ENCODE results near the gene PER1. TPM values are rescaled to one million over a fixed set of nuclear protein-coding genes. Genes with fewer than 3 reads are reported as not detected.

The PER1 gene
- total and polyA plus RNA-seq, 2 of the 13 experiments (the other 11 are each of a cell fraction or from before 2014, with no cell fraction given): 2.6 to 3.6 TPM

- TF ChIP-seq, protein P1, sequence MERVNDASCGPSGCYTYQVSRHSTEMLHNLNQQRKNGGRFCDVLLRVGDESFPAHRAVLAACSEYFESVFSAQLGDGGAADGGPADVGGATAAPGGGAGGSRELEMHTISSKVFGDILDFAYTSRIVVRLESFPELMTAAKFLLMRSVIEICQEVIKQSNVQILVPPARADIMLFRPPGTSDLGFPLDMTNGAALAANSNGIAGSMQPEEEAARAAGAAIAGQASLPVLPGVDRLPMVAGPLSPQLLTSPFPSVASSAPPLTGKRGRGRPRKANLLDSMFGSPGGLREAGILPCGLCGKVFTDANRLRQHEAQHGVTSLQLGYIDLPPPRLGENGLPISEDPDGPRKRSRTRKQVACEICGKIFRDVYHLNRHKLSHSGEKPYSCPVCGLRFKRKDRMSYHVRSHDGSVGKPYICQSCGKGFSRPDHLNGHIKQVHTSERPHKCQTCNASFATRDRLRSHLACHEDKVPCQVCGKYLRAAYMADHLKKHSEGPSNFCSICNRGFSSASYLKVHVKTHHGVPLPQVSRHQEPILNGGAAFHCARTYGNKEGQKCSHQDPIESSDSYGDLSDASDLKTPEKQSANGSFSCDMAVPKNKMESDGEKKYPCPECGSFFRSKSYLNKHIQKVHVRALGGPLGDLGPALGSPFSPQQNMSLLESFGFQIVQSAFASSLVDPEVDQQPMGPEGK (CRISPR knock-in tag; IDR thresholded peaks at IDR 0.05): peak; percentile 8; the same call in 1 of the 2 replicates
- TF ChIP-seq GABPA (IDR thresholded peaks at IDR 0.05; ENCODE audit: low read depth, low read length) (no peak), GABPA (CRISPR knock-in tag; IDR thresholded peaks at IDR 0.05; ENCODE audit: low read depth) (0 out of 2 replicates have a peak, but pooled peaks have one; percentile 39), SALL1 (CRISPR knock-in tag; IDR thresholded peaks at IDR 0.05) (peak; percentile 18; the same call in 1 of the 2 replicates), CREB1 (IDR thresholded peaks at IDR 0.05) (peak; percentile 35; the same call in 1 of the 2 replicates), CREB1 (CRISPR knock-in tag; IDR thresholded peaks at IDR 0.05) (no peak; the same call in 1 of the 2 replicates), FUBP1 (CRISPR knock-in tag; IDR thresholded peaks at IDR 0.05; ENCODE audit: borderline replicate concordance) (no peak), ZNF430 (CRISPR knock-in tag; IDR thresholded peaks at IDR 0.05) (0 out of 2 replicates have a peak, but pooled peaks have one; percentile 64), GTF3A (CRISPR knock-in tag; conservative IDR thresholded peaks at IDR 0.05) (0 out of 2 replicates have a peak, but pooled peaks have one; percentile 8), NR2F2 (IDR thresholded peaks at IDR 0.05; ENCODE audit: borderline replicate concordance, low read depth) (peak; percentile 50; the same call in 1 of the 2 replicates), FOXO4 (CRISPR knock-in tag; conservative IDR thresholded peaks at IDR 0.05) (0 out of 2 replicates have a peak, but pooled peaks have one; percentile 48)
- TF ChIP-seq, protein P2, sequence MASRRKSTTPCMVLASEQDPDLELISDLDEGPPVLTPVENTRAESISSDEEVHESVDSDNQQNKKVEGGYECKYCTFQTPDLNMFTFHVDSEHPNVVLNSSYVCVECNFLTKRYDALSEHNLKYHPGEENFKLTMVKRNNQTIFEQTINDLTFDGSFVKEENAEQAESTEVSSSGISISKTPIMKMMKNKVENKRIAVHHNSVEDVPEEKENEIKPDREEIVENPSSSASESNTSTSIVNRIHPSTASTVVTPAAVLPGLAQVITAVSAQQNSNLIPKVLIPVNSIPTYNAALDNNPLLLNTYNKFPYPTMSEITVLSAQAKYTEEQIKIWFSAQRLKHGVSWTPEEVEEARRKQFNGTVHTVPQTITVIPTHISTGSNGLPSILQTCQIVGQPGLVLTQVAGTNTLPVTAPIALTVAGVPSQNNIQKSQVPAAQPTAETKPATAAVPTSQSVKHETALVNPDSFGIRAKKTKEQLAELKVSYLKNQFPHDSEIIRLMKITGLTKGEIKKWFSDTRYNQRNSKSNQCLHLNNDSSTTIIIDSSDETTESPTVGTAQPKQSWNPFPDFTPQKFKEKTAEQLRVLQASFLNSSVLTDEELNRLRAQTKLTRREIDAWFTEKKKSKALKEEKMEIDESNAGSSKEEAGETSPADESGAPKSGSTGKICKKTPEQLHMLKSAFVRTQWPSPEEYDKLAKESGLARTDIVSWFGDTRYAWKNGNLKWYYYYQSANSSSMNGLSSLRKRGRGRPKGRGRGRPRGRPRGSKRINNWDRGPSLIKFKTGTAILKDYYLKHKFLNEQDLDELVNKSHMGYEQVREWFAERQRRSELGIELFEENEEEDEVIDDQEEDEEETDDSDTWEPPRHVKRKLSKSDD (CRISPR knock-in tag; IDR thresholded peaks at IDR 0.05; ENCODE audit: low read depth): peak; percentile 56; the same call in 1 of the 2 replicates
- TF ChIP-seq, protein P3, sequence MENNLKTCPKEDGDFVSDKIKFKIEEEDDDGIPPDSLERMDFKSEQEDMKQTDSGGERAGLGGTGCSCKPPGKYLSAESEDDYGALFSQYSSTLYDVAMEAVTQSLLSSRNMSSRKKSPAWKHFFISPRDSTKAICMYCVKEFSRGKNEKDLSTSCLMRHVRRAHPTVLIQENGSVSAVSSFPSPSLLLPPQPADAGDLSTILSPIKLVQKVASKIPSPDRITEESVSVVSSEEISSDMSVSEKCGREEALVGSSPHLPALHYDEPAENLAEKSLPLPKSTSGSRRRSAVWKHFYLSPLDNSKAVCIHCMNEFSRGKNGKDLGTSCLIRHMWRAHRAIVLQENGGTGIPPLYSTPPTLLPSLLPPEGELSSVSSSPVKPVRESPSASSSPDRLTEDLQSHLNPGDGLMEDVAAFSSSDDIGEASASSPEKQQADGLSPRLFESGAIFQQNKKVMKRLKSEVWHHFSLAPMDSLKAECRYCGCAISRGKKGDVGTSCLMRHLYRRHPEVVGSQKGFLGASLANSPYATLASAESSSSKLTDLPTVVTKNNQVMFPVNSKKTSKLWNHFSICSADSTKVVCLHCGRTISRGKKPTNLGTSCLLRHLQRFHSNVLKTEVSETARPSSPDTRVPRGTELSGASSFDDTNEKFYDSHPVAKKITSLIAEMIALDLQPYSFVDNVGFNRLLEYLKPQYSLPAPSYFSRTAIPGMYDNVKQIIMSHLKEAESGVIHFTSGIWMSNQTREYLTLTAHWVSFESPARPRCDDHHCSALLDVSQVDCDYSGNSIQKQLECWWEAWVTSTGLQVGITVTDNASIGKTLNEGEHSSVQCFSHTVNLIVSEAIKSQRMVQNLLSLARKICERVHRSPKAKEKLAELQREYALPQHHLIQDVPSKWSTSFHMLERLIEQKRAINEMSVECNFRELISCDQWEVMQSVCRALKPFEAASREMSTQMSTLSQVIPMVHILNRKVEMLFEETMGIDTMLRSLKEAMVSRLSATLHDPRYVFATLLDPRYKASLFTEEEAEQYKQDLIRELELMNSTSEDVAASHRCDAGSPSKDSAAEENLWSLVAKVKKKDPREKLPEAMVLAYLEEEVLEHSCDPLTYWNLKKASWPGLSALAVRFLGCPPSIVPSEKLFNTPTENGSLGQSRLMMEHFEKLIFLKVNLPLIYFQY (CRISPR knock-in tag; IDR thresholded peaks at IDR 0.05; ENCODE audit: borderline replicate concordance): 0 out of 2 replicates have a peak, but pooled peaks have one; percentile 22
Measured at GRCh38 chr17:8120520-8121406, 31.4 kb downstream of the PER1 start (continued).

Data from HepG2 (cell line).